T-helper 2 cell treated with Interferon-gamma antibody and Interleukin-4, amounts not matched to agents 100 ng/mL and 5 ng/mL, for 36 hours (primary cell): ENCODE results near the gene ZNF184. TPM values are rescaled to one million over a fixed set of nuclear protein-coding genes. Genes with fewer than 3 reads are reported as not detected.
"Not testable (repeated sequence)": the region's sequence is repeated elsewhere in the genome, so short reads cannot be mapped to it uniquely, and the experiment has no call there.

Source experiments
- intact Hi-C: fragments of 100-400 bp; cut with micrococcal nuclease; formaldehyde crosslinking; loops from one replicate; pipeline ENCODE4 v1.15.1; 2023
- total RNA-seq: library from RNA; stranded (reverse); gene quantifications from 2 replicates; pipeline ENCODE4 v1.2.3, GENCODE V29; 2022

ZNF184 gene
- total RNA-seq, 1 donor from 2014 or later: 11.9 TPM

DNA sequence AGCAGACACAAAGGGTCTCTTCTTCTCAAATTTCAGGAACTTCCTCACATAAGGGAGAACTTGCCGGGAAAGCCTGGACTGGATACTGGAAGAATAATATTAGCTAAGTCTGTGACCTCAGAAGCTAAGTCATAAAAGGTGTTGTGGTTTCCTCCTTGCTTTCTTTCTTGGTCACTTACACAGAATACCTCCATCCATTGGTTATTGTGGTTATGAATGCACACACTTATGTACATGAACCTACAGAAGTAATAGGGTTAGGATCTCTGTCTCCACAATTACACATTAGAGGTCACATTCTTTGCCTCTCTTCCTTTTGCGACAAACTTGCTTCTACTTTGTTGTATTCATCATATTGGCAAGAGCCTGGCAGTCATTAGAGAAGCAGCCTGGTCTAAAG is 43.9 kb downstream of the ZNF184 start:
- intact Hi-C loops: no loop called here

DNA sequence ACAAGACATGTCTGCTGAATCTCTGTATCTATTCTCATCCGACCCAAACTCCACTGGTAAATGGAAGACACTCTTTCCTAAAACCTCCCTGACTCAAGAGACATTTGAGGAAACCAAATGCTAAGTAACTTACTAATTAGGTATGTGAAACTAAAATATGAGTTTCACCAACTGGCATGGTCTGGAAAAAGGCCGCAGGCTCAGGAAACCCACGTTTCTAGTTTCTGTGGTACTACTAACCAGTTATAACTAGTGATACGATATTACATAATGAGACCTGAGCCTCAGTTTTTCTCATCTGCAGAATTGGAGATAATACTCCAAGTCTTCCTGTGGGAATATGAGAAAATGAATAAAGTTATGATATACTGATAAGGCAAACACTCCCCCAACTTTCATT is 44.4 kb downstream of the ZNF184 start:
- intact Hi-C loops: no loop called here

DNA sequence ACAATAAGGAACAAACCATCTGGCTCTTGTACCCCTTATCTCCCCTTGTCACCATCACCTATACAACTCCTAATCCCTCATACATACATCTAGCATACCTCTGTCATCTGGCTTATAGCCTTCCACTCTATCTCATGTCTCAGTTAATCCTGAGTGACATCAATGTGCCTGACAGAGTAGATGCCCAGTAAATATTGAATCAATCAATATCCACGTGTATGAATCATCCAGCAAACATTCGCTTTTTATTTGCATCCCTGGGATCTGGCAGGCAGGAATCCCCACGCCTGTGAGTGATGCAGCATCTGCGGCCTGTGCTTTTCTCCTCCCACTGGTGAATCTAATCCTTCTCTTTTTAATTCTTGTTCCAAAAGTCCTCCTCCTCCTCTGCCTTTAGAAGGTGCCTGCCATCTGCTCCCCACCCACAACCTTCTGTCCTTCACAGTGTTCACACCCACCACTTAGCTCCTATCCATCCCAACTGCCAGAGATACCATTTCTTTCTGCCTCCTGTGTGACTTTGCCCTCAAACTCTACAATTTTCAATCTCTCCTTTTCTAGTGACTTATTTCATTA is 46.8 kb downstream of the ZNF184 start:
- intact Hi-C loops: no loop called here

GRCh38 chr6:27424851-27425250 is 48.1 kb downstream of the ZNF184 start:
- intact Hi-C loops: not testable (repeated sequence)

GRCh38 chr6:27422651-27423332 is 50.1 kb downstream of the ZNF184 start:
- intact Hi-C loops: no loop called here

DNA sequence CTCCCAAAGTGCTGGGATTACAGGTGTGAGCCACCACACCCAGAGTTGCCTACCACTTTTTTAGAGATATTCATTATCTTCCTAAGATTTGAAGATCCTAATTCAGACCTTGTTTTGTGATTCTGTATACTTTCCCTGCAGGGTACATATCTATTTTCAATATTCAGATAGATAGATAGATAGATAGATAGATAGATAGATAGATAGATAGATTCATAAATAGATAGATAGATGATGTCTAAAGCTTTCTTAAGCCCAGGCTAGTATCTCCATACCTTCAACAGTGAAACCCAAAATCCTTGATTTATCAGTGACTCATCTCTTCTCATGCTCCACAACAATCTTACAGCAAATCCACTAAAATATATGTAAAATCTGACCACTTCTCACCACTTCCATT is 53.5 kb downstream of the ZNF184 start:
- intact Hi-C loops: no loop called here

GRCh38 chr6:27415898-27416297 is 57.0 kb downstream of the ZNF184 start:
- intact Hi-C loops: no loop called here

DNA sequence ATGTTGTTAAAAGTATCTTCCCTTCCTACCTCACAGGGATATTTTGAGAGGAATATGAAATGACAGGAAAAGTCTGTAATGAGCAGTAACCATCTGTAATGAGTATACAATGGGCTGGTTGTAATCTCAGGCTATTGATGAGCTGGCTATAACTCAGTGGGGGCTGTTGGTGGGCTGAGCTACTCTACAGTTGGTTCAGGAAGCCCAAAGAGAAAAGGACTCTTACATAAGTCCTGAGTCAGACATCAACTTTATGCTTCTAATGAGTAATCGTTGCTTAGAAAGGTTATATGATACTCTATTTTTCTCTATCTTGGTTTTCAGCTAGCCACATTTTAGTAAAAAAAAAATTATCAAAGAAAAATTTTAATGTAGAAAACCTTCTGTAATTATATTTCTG is 57.9 kb downstream of the ZNF184 start:
- intact Hi-C loops: no loop called here

DNA sequence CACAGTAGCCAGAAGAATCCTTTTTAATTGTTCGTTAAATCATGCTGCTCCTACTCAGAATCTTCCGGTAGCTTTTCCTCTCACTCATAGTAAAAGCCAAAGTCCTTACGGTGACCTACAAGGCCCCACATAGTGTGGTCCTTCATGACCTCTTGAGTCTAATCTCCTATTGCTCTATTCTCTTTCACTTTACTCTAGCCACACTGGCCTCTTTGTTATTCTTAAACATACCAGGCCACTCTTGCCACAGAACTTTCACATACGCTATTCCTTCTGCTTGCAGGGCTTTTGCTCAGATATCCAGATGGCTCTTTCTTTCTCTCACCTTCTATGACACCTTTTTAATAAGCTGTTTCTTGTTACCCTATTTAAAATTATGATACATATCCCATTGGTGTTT is 58.6 kb downstream of the ZNF184 start:
- intact Hi-C loops: no loop called here

DNA sequence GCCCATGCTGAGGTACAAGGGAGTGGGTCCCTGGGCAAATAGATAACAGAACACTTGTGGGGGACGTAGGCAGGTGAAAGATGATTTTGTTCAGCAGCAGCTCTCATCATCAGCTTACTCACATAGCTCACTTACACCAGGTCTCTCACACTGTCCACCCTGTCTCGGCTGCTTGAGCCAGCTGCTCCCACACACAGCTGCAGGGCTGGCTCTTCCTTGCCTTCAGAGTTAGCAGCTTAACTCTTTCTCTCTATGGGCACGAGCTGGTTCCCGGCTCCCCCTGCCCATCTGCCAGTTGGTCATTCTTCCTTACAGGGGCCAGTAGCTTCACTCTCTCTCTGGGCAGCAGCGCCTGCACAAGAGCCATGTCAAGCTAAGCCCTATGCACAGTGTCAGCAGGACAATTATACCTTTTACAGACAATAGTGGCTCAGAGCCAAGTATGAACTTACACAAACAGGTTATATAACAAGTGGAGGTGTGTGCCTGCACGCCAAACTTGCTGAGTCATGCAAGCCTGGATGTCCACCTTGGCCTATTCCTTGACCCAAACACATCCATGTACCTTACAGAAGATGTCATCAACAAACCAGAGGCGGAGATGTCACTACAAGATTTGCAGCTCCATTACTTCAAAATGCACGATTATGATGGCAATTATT is 65.6 kb downstream of the ZNF184 start:
- intact Hi-C loops: no loop called here

DNA sequence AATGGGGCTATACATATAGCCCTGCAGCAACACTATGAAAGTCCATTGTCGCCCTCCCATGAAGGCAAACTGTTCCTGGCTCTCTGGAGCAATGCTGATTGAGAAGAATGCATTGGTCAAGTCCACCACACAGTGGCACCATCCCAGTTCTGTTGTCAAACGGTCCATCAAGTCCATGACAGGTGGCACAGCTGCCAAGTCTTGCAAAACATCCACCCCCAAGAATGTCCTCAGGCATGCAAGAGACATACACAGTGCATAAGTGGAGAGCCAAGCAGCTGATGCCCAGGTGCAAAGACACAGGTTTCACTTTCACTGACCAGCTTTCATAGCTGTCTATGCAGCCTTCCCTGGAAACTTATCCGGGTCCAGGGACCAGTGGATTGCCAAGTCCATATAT is 66.8 kb downstream of the ZNF184 start:
- intact Hi-C loops: no loop called here

DNA sequence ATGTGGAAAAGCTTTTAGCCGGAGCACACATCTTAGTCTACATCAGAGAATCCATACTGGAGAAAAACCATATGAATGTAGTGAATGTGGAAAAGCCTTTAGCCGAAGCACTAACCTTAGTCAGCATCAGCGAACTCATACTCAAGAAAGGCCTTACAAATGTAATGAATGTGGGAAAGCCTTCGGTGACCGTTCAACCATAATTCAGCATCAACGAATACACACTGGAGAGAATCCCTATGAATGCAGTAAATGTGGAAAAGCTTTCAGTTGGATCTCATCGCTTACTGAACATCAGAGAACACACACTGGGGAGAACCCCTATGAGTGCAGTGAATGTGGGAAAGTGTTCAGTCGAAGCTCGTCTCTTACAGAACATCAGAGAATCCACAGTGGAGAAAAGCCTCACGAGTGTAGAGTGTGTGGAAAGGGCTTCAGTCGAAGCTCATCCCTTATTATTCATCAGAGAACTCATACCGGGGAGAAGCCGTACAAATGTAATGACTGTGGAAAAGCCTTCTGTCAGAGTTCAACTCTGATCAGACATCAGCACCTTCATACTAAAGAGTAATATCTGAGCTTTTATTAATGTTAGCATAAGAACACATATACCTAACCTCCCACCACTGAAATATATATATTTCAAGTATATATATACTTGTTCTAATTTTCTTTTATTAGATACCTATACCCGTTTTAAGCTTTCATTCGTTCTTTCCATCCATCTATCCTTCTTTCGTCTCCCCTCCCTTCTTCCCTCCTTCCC is 71.8 kb downstream of the ZNF184 start:
- intact Hi-C loops: no loop called here

Other genes with a start within 250 kb of the ZNF184 start
- 1.3 and 1.9 TPM in 2 replicates for gene PRSS16, start 225.4 kb downstream of the ZNF184 start, total RNA-seq
- gene POM121L2, start 160.8 kb downstream of the ZNF184 start, total RNA-seq: not detected in 2 replicates
- gene ZNF391, start 84.3 kb downstream of the ZNF184 start, total RNA-seq: 0.39 TPM in 2 replicates